SU-DHL-6 (cell line): ENCODE results near the gene PKNOX2.

Experiments used
- H2AFZ ChIP-seq: fragments of 200-600 bp; sonication (generic); 2 replicates; pipeline ENCODE4 v1.6.1; 2014; ENCODE audit warnings: low read depth, mild to moderate bottlenecking, moderate library complexity, mixed read lengths, antibody characterized with exemption, low read length; ENCODE audit not compliant: severe bottlenecking
- H3F3A ChIP-seq: fragments of 200-600 bp; shearing (Covaris generic); 2 replicates; pipeline ENCODE4 v1.6.0; 2016; ENCODE audit warnings: antibody characterized with exemption, mild to moderate bottlenecking; ENCODE audit not compliant: insufficient read depth
- H3K27ac ChIP-seq: fragments of 200-600 bp; sonication (generic); 2 replicates; pipeline ENCODE4 v1.5.1; 2016; ENCODE audit warnings: low read depth, mild to moderate bottlenecking, low read length, moderate library complexity, mixed read lengths
- H3K27me3 ChIP-seq: fragments of 200-600 bp; sonication (generic), shearing (Covaris generic); 2 replicates; pipeline ENCODE4 v1.6.0; 2014; ENCODE audit warnings: mild to moderate bottlenecking, low read length
- H3K36me3 ChIP-seq: fragments of 200-600 bp; sonication (generic); 2 replicates; pipeline ENCODE4 v1.6.1; 2014; ENCODE audit warnings: mild to moderate bottlenecking, low read length, mixed read lengths
- H3K4me2 ChIP-seq: fragments of 300-600, 200-600 bp; shearing (Covaris generic), sonication (generic); 2 replicates; pipeline ENCODE4 v1.6.0; 2014; ENCODE audit warnings: low read length, low read depth, mild to moderate bottlenecking; ENCODE audit not compliant: poor library complexity, severe bottlenecking
- H3K4me3 ChIP-seq: fragments of 200-600 bp; sonication (generic); 2 replicates; pipeline ENCODE4 v1.5.1; 2014; ENCODE audit warnings: antibody characterized with exemption, low read length, mild to moderate bottlenecking, mixed read lengths; ENCODE audit not compliant: insufficient read depth, poor library complexity, severe bottlenecking
- H3K79me2 ChIP-seq: fragments of 200-600 bp; sonication (generic); 2 replicates; pipeline ENCODE4 v1.6.1; 2014; ENCODE audit warnings: mild to moderate bottlenecking, low read length, moderate library complexity; ENCODE audit not compliant: insufficient read depth
- H3K9ac ChIP-seq: fragments of 200-600 bp; sonication (generic); 2 replicates; pipeline ENCODE4 v1.7.0; 2014; ENCODE audit warnings: mild to moderate bottlenecking, low read length
- H3K9me2 ChIP-seq: fragments of 200-600 bp; sonication (generic); replicated peaks from 2 replicates; pipeline ENCODE4 v1.6.1; 2014; ENCODE audit warnings: low read length; ENCODE audit not compliant: insufficient read depth
- H3K9me3 ChIP-seq: fragments of 200-600 bp; sonication (generic); 2 replicates; pipeline ENCODE4 v1.6.1; 2014; ENCODE audit warnings: low read length, mixed read lengths; ENCODE audit not compliant: insufficient read depth
- H4K20me1 ChIP-seq: fragments of 200-600 bp; sonication (generic); 2 replicates; pipeline ENCODE4 v1.6.1; 2014; ENCODE audit warnings: low read depth, mild to moderate bottlenecking, antibody characterized with exemption, low read length, moderate library complexity, mixed read lengths
- CTCF ChIP-seq: fragments of 200-600 bp; sonication (generic); IDR thresholded peaks from one replicate; pipeline ENCODE4 v1.5.1; 2017; ENCODE audit warnings: antibody characterized with exemption, mild to moderate bottlenecking, low read length, moderate library complexity; ENCODE audit not compliant: insufficient read depth, poor library complexity, severe bottlenecking
- EZH2phosphoT487 ChIP-seq: fragments of 200-600 bp; sonication (generic), shearing (Covaris generic); conservative IDR thresholded peaks from 2 replicates; pipeline ENCODE4 v1.6.1; 2018; ENCODE audit warnings: mild to moderate bottlenecking, antibody characterized with exemption, low read length, moderate library complexity, mixed read lengths

The PKNOX2 gene

GRCh38 chr11:125280646-125281045 lies 116.1 kb downstream of the PKNOX2 start:
- no peak overlapping the region for H3K27ac ChIP-seq
- no peak overlapping the region for H3K9ac ChIP-seq
- no peak overlapping the region for H2AFZ ChIP-seq
- no peaks in the 10 kb centered on the region for H4K20me1 ChIP-seq
- H3K36me3 ChIP-seq: no peaks in the 10 kb centered on the region
- no peaks in the 10 kb centered on the region for H3K79me2 ChIP-seq
- H3F3A ChIP-seq: no peaks in the 10 kb centered on the region
- no peak overlapping the region for H3K4me2 ChIP-seq
- H3K4me3 ChIP-seq: no peak overlapping the region
- H3K9me2 ChIP-seq: no peaks in the 10 kb centered on the region
- TF ChIP-seq CTCF (no peak), EZH2phosphoT487 (no peak)
- no peaks in the 10 kb centered on the region for H3K27me3 ChIP-seq
- no peaks in the 10 kb centered on the region for H3K9me3 ChIP-seq

GRCh38 chr11:125281831-125282595 lies 117.5 kb downstream of the PKNOX2 start:
- H4K20me1 ChIP-seq: no peaks in the 10 kb centered on the region

GRCh38 chr11:125282596-125282914 lies 118.0 kb downstream of the PKNOX2 start:
- no peaks in the 10 kb centered on the region for H3K9me3 ChIP-seq
- no peaks in the 10 kb centered on the region for H3K9me2 ChIP-seq
- TF ChIP-seq CTCF (no peak), EZH2phosphoT487 (no peak)
- no peak overlapping the region for H3K4me2 ChIP-seq
- H3K79me2 ChIP-seq: no peaks in the 10 kb centered on the region
- no peak overlapping the region for H2AFZ ChIP-seq
- no peaks in the 10 kb centered on the region for H3K27me3 ChIP-seq
- H4K20me1 ChIP-seq: no peaks in the 10 kb centered on the region
- H3K27ac ChIP-seq: no peak overlapping the region
- no peaks in the 10 kb centered on the region for H3F3A ChIP-seq
- H3K9ac ChIP-seq: no peak overlapping the region
- no peaks in the 10 kb centered on the region for H3K36me3 ChIP-seq
- no peak overlapping the region for H3K4me3 ChIP-seq

More at GRCh38 chr11:125281831-125282595, 117.5 kb downstream of the PKNOX2 start:
- Histone ChIP-seq H3K27ac (no peak overlapping the region), H3K9ac (no peak overlapping the region), H3F3A (no peaks in the 10 kb centered on the region), H3K36me3 (no peaks in the 10 kb centered on the region), H3K9me2 (no peaks in the 10 kb centered on the region), H3K79me2 (no peaks in the 10 kb centered on the region), H3K27me3 (no peaks in the 10 kb centered on the region), H3K4me2 (no peak overlapping the region), H3K9me3 (no peaks in the 10 kb centered on the region), H2AFZ (no peak overlapping the region), H3K4me3 (no peak overlapping the region)
- TF ChIP-seq CTCF: no peak
- TF ChIP-seq EZH2phosphoT487: no peak
